BE2C (cell line): Measurements from ENCODE around the gene NELFB.

Experiments used
- DNase-seq: peaks from one replicate; pipeline ENCODE4 v3.0.0-alpha.2; 2020
- H3K27me3 ChIP-seq: fragments of 250-450 bp; sonication (Bioruptor Pico); 2 replicates; pipeline ENCODE4 v1.5.1; 2020; ENCODE audit warnings: mild to moderate bottlenecking
- H3K36me3 ChIP-seq: fragments of 250-450 bp; sonication (Bioruptor Pico); 2 replicates; pipeline ENCODE4 v1.5.1; 2020; ENCODE audit warnings: mild to moderate bottlenecking
- H3K4me1 ChIP-seq: fragments of 250-450 bp; sonication (Bioruptor Pico); 2 replicates; pipeline ENCODE4 v1.5.1; 2020
- H3K4me3 ChIP-seq: 2 replicates; pipeline ENCODE4 v1.5.1; 2011; ENCODE audit warnings: low read depth, low read length
- H3K9me3 ChIP-seq: fragments of 250-450 bp; sonication (Bioruptor Pico); 2 replicates; pipeline ENCODE4 v1.5.1; 2020
- CTCF ChIP-seq: IDR thresholded peaks from 2 replicates; pipeline ENCODE4 v1.5.1; 2012; ENCODE audit warnings: mild to moderate bottlenecking, low read depth, low read length

The NELFB gene

GRCh38 chr9:137231372-137232039 is 23.6 kb upstream of the NELFB start:
- Histone ChIP-seq H3K4me1 (peaks cover 7% of the 10 kb centered on the region; the same call in 1 of the 2 replicates), H3K36me3 (no peaks in the 10 kb centered on the region), H3K9me3 (no peaks in the 10 kb centered on the region), H3K4me3 (no peak overlapping the region), H3K27me3 (no peaks in the 10 kb centered on the region)
- no peak for TF ChIP-seq CTCF
- no peak for DNase-seq

DNA sequence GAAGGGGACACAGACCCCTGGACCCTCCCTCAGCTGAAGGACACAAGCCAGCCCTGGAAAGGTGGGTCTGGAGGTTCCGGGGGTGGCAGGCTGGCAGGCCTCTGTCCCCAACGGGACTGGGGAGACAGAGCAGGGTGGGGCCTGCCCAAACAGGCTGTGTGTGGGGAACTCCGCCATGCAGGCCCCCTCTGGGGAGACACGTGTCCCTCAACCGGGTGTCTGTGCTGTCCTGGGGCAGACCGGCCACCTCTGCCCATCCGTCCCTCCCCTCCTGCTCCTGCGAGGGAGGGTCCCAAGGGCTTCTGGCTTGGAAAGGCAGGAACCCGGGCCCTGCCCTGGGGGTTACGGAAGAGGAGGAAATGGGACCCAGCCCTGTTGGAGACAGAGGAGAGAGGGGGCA is 23.0 kb upstream of the NELFB start:
- no peaks in the 10 kb centered on the region for H3K27me3 ChIP-seq
- no peaks in the 10 kb centered on the region for H3K36me3 ChIP-seq
- H3K4me1 ChIP-seq, result peaks cover 11% of the 10 kb centered on the region
- no peak overlapping the region for H3K4me3 ChIP-seq
- no peak for DNase-seq
- TF ChIP-seq CTCF, result no peak
- H3K9me3 ChIP-seq, result no peaks in the 10 kb centered on the region

GRCh38 chr9:137232510-137232909 is 22.6 kb upstream of the NELFB start:
- no peaks in the 10 kb centered on the region for H3K9me3 ChIP-seq
- no peaks in the 10 kb centered on the region for H3K27me3 ChIP-seq
- DNase-seq, result no peak
- TF ChIP-seq CTCF, result no peak
- no peaks in the 10 kb centered on the region for H3K36me3 ChIP-seq
- peaks cover 11% of the 10 kb centered on the region for H3K4me1 ChIP-seq
- no peak overlapping the region for H3K4me3 ChIP-seq

GRCh38 chr9:137233143-137233980 is 21.8 kb upstream of the NELFB start:
- DNase-seq, result no peak
- H3K36me3 ChIP-seq, result no peaks in the 10 kb centered on the region
- H3K9me3 ChIP-seq, result no peaks in the 10 kb centered on the region
- H3K4me3 ChIP-seq, result no peak overlapping the region
- TF ChIP-seq CTCF, result no peak
- no peaks in the 10 kb centered on the region for H3K27me3 ChIP-seq
- peaks cover 11% of the 10 kb centered on the region for H3K4me1 ChIP-seq

- Histone ChIP-seq H3K4me3 (no peak overlapping the region), H3K9me3 (no peaks in the 10 kb centered on the region), H3K4me1 (peaks cover 7% of the 10 kb centered on the region), H3K27me3 (no peaks in the 10 kb centered on the region), H3K36me3 (no peaks in the 10 kb centered on the region)
- TF ChIP-seq CTCF, result no peak
- DNase-seq, result no peak
Measured at GRCh38 chr9:137234055-137234697, 21.0 kb upstream of the NELFB start.
